Body of pancreas (tissue), 4 donors: Measurements from ENCODE around the gene DCP1A. TPM values are rescaled to one million over a fixed set of nuclear protein-coding genes. Genes with fewer than 3 reads are reported as not detected.
"Not testable (repeated sequence)": the region's sequence is repeated elsewhere in the genome, so short reads cannot be mapped to it uniquely, and the experiment has no call there.

Experiments
- ATAC-seq: fragments of 150-250 bp; one replicate; pipeline ENCODE4 v1.9.1; 2016
- DNase-seq, 4 donors: peaks; one replicate each; pipeline ENCODE4 v3.0.0-alpha.2; 2019
- H3K27ac ChIP-seq, 4 donors: fragments of 200-600 bp; sonication (generic); 1 replicate in 3 of 4; 2 replicates in 1 of 4; pipeline versions ENCODE4 v1.5.1 to v1.6.1; 2016 to 2019; ENCODE audit warnings: mild to moderate bottlenecking in 1 of 4, mixed read lengths in 1 of 4, moderate library complexity in 1 of 4
- H3K27me3 ChIP-seq, 2 donors: fragments of 200-600 bp; sonication (generic); one replicate each; pipeline ENCODE4 v1.6.0; 2016; ENCODE audit warnings: mild to moderate bottlenecking in 1 of 2
- H3K36me3 ChIP-seq, 2 donors: fragments of 200-600 bp; sonication (generic); replicated peaks in 1 of 2; 2 replicates each; pipeline ENCODE4 v1.5.1; 2016; ENCODE audit warnings: low read depth in 2 of 2; ENCODE audit not compliant: insufficient read depth in 1 of 2
- H3K4me1 ChIP-seq: fragments of 200-600 bp; sonication (generic); one replicate; pipeline ENCODE4 v1.6.0; 2016
- H3K4me3 ChIP-seq, 2 donors: fragments of 200-600 bp; sonication (generic); 1 replicate in 1 of 2; 2 replicates in 1 of 2; pipeline ENCODE4 v1.5.1; 2016 to 2019
- H3K9me3 ChIP-seq, 3 donors: fragments of 200-600 bp; sonication (generic); 1 replicate in 2 of 3; 2 replicates in 1 of 3; pipeline ENCODE4 v1.5.1; 2016
- POLR2A ChIP-seq, 3 donors: fragments of 450-650 bp; IDR thresholded peaks; one replicate each; pipeline ENCODE4 v1.6.1; 2016; ENCODE audit warnings: antibody characterized with exemption in 3 of 3, mild to moderate bottlenecking in 2 of 3
- WGBS, 2 donors: methylation state at CpG; one replicate each; pipeline ENCODE4 v1.1.5; 2017; 5-methylcytosine and 5-hydroxymethylcytosine counted together
- intact Hi-C: fragments of 100-400 bp; cut with DNase I; formaldehyde crosslinking; loops from one replicate; pipeline ENCODE4 v1.15.1; 2023
- total RNA-seq, 2 donors: library from RNA; depleted of rRNA; stranded (reverse); fragments of >200 nt; gene quantifications; one replicate each; pipeline ENCODE4 v1.1.0, GENCODE V29; 2016
- TF ChIP-seq, protein P1 (sequence below), 7 experiments: fragments of 450-650 bp in 4 of 7; fragments of 200-600 bp in 3 of 7; sonication (generic) in 3 of 7; IDR thresholded peaks; one replicate each; pipeline ENCODE4 v1.5.1; 2016 to 2019; ENCODE audit warnings: antibody characterized with exemption in 7 of 7

Gene DCP1A
- total RNA-seq, 2 donors from 2014 or later = 11.9 to 21.8 TPM

DNA sequence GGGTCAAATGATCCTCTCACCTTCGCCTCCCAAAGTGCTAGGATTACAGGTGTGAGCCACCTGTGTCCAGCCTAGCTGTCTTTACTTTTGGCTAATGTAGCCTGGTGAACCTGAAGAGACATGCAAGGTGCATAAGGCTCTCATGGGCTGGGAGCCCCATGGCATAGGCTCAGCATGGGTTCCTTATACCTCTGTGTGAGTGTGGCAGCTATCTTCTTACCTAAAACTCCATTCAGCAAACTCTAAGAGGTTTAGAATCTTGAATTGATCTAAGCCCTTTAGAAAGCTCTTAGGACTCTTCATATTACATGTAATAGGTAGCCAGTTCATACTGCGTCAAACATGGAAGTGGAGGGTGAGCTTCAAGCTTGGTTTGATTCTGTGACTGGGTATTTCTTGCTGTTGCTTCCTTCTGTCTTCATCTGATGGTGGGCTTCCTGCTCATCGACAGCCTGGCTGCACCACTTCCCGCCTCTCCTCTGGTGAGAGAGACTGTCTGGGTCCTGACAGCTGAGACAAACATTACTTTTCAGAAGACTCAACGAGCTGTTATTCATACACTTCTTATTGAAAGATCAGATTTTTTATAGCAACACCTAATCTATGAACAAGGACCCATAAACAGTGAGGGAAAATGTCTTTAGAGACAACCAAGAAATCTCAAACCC lies 72.3 kb downstream of the DCP1A start:
- intact Hi-C loops = no loop called here
- no peaks in the 10 kb centered on the region for H3K36me3 ChIP-seq
- 43 to 47% methylated on average over 5 of the region's 5 CpGs for WGBS, 2 donors
- peak in 1 of 4 donors; percentile 41 for DNase-seq
- no peaks in the 10 kb centered on the region for H3K9me3 ChIP-seq
- peaks cover 28% of the 10 kb centered on the region for H3K4me1 ChIP-seq
- no peak overlapping the region for H3K4me3 ChIP-seq
- TF ChIP-seq POLR2A (IDR thresholded peaks at IDR 0.05) = no peak
- TF ChIP-seq, protein P1, sequence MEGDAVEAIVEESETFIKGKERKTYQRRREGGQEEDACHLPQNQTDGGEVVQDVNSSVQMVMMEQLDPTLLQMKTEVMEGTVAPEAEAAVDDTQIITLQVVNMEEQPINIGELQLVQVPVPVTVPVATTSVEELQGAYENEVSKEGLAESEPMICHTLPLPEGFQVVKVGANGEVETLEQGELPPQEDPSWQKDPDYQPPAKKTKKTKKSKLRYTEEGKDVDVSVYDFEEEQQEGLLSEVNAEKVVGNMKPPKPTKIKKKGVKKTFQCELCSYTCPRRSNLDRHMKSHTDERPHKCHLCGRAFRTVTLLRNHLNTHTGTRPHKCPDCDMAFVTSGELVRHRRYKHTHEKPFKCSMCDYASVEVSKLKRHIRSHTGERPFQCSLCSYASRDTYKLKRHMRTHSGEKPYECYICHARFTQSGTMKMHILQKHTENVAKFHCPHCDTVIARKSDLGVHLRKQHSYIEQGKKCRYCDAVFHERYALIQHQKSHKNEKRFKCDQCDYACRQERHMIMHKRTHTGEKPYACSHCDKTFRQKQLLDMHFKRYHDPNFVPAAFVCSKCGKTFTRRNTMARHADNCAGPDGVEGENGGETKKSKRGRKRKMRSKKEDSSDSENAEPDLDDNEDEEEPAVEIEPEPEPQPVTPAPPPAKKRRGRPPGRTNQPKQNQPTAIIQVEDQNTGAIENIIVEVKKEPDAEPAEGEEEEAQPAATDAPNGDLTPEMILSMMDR (IDR thresholded peaks at IDR 0.05) = no peak
- no peaks in the 10 kb centered on the region for H3K27me3 ChIP-seq
- H3K27ac ChIP-seq = peak overlapping the region; percentile 63 to 81 (median 70)
- ATAC-seq = peak; percentile 60

DNA sequence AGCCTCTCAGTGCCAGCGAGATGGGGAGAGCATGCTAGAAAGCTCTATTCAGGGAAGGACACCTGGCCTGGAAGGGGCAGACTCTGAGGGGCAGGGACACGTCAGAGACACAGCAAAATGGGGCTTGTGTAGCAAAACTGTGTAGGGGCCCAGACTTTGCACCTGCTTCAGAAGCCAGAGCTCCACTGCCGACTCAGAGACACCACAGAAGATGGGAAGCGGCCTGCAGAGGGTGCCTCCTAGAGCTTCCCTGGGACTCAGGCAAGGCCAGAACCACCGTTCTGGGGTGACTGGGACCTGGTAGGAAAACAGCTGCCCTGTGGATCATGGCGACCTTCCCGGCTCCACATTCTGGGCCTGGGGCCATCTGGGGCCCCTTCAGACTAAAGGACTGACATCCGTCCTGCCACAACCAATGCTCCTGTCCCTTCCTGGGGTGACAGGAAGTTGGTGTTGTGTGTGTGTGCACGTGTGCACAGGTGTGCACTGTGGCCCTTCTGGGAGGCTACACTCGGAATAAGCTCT lies 74.1 kb downstream of the DCP1A start:
- no peak overlapping the region for H3K27ac ChIP-seq
- intact Hi-C loops = no loop called here
- DNase-seq = no peak

GRCh38 chr3:53269888-53270880 lies 77.2 kb downstream of the DCP1A start:
- Histone ChIP-seq H3K27me3 (no peaks in the 10 kb centered on the region), H3K4me1 (peaks cover 28% of the 10 kb centered on the region), H3K36me3 (no peaks in the 10 kb centered on the region), H3K9me3 (no peaks in the 10 kb centered on the region), H3K4me3 (no peak overlapping the region), H3K27ac (peak overlapping the region; percentile 75 to 85 (median 78))
- TF ChIP-seq, protein P1 (IDR thresholded peaks at IDR 0.05) = peak in 4 of 7 experiments; percentile 25 to 44 (median 28)
- peak in 1 of 3 donors; percentile 49 for TF ChIP-seq POLR2A (IDR thresholded peaks at IDR 0.05)
- intact Hi-C loops = no loop called here
- WGBS, 2 donors = 27 to 51% methylated on average over 7 to 12 of the region's 12 CpGs
- ATAC-seq (peak; percentile 98), DNase-seq (peak; percentile 86 to 97 (median 95))

More for the DNA sequence above, 74.1 kb downstream of the DCP1A start:
- WGBS, 2 donors = 76 to 90% methylated on average over 5 to 10 of the region's 10 CpGs
- Histone ChIP-seq H3K4me3 (no peak overlapping the region), H3K4me1 (peaks cover 42% of the 10 kb centered on the region), H3K36me3 (no peaks in the 10 kb centered on the region), H3K27me3 (no peaks in the 10 kb centered on the region), H3K9me3 (no peaks in the 10 kb centered on the region)
- no peak for ATAC-seq
- no peak for TF ChIP-seq POLR2A (IDR thresholded peaks at IDR 0.05)
- TF ChIP-seq, protein P1 (IDR thresholded peaks at IDR 0.05) = no peak

GRCh38 chr3:53269193-53269592 lies 78.2 kb downstream of the DCP1A start:
- Histone ChIP-seq H3K27ac (peak overlapping the region in 3 of 4 donors; percentile 75 to 85 (median 80)), H3K4me1 (peaks cover 29% of the 10 kb centered on the region)
- H3K36me3 ChIP-seq, ATAC-seq, intact Hi-C loops, H3K9me3 ChIP-seq, H3K4me3 ChIP-seq, DNase-seq, H3K27me3 ChIP-seq: not testable (repeated sequence)
- WGBS, 2 donors = 87 to 90% methylated on average over 11 of the region's 11 CpGs

GRCh38 chr3:53267766-53268165 lies 79.6 kb downstream of the DCP1A start:
- Histone ChIP-seq H3K4me1 (peaks cover 29% of the 10 kb centered on the region), H3K27me3 (no peaks in the 10 kb centered on the region), H3K9me3 (no peaks in the 10 kb centered on the region), H3K4me3 (no peak overlapping the region), H3K27ac (no peak overlapping the region), H3K36me3 (no peaks in the 10 kb centered on the region)
- ATAC-seq (no peak), DNase-seq (no peak)
- no peak for TF ChIP-seq POLR2A (IDR thresholded peaks at IDR 0.05)
- intact Hi-C loops = no loop called here
